Measurements from ENCODE around the gene POLDIP2.

DNA sequence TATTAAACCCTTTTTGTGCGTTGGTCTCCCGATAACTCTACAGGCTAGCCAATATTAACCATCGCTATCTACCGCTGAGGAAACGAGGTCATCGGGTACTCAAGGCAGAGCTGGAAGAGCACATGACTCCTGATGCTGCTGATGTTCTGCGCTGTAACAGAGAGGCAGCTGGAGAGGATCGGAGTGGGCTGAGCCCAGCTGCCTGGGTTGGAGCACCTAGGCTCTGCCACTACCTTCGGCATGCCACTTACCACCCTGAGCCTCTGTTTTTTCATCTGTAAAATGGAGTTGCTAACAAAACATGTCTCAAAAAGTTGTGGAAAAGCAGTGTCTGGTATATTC lies 49.1 kb upstream of the POLDIP2 start:
- TF ChIP-seq, protein P1, sequence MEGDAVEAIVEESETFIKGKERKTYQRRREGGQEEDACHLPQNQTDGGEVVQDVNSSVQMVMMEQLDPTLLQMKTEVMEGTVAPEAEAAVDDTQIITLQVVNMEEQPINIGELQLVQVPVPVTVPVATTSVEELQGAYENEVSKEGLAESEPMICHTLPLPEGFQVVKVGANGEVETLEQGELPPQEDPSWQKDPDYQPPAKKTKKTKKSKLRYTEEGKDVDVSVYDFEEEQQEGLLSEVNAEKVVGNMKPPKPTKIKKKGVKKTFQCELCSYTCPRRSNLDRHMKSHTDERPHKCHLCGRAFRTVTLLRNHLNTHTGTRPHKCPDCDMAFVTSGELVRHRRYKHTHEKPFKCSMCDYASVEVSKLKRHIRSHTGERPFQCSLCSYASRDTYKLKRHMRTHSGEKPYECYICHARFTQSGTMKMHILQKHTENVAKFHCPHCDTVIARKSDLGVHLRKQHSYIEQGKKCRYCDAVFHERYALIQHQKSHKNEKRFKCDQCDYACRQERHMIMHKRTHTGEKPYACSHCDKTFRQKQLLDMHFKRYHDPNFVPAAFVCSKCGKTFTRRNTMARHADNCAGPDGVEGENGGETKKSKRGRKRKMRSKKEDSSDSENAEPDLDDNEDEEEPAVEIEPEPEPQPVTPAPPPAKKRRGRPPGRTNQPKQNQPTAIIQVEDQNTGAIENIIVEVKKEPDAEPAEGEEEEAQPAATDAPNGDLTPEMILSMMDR (IDR thresholded peaks at IDR 0.05) = no peak
- no peak for TF ChIP-seq POLR2A (IDR thresholded peaks at IDR 0.05)
